DLD1 (cell line): ENCODE results near the gene GPS2.
"Not testable (repeated sequence)": the region's sequence is repeated elsewhere in the genome, so short reads cannot be mapped to it uniquely, and the experiment has no call there.

Source experiments
- in situ Hi-C: cut with HindIII; loops from 2 replicates; pipeline ENCODE4 v1.10.0; 2017; ENCODE audit warnings: low sequenced_read_pairs

Gene GPS2

DNA sequence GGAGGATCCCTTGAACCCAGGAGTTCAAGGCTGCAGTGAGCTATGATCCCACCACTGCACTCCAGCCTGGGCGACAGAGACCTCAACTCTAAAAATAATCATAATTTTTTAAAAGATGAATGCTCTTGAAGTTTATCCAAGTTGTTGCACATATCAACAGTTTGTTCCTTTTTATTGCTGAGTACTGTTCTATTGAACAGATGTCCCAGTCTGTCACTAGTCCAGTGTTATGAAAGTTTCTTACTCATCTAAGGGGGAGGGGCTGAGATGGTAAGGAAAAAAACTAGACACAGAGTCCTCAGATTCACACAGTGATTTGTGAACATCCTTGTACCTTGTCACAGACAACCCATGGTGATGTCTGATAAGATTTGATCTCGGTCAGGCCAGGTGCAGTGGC is 25.0 kb upstream of the GPS2 start:
- in situ Hi-C loops, result no loop called here

DNA sequence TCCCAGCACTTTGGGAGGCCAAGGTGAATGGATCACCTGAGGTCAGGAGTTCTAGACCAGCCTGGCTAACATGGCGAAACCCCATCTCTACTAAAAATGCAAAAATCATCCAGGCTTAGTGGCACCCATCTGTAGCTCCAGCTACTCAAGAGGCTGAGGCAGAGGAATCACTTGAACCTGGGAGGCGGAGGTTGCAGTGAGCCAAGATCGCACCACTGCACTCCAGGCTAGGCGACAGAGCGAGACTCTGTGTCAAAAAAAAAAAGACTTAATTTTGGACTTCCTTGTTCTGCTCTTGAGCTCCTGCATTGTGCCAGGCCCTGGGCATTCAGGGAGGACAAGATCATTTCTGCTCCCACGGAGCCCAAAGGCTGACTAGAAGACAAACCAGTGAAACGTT is 22.4 kb upstream of the GPS2 start:
- in situ Hi-C loops, result not testable (repeated sequence)

DNA sequence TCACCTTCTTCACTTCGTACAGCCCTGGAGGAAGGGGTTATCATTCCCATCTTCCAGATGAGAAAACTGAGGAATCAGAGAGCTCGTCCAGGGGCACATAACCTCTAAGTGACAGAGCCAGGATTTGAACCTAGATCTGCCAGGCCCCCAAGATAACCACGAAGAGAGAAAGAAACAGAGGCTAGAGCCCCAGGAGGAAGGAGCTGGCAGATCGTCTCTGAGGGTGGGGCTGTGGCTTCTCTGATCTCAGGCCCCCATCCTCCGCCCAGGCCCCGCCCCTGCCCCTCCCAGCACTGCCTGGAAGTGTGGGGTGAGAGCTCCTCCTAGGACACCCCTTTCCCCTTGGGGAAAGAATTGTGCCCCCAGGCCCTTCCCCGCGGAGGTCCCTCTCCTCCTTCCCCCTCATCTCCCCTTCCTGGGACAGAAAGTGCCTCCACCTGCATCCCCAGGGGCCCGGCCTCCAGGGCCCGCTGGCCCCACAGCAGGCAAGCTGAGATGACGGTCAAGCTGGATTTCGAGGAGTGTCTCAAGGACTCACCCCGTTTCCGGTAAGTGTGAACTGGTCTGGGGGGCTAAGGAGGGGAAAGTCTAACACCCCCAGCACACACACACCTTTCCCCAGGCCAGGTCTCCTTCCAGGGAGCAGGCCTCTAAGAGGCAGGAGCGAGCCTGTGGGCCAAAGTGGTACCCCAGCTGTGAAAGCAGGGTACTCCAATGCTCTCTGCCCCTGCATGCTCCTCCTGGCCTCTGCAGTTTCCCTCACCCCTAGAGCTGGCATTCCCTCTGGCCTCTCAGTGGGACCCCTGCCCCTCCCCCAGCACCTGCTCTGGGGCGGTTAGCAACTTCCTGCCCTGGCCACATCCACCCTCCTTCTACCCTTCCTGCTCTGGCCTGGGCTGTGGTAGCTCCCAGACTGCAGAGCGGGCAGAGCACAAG is 21.3 kb upstream of the GPS2 start, which contains the start of gene ACAP1:
Gene ACAP1 (plus strand): TSS at position 290 of the 936 bp plus-strand sequence. CDS start 206 bp downstream, at position 496.
- in situ Hi-C loops, result no loop called here

DNA sequence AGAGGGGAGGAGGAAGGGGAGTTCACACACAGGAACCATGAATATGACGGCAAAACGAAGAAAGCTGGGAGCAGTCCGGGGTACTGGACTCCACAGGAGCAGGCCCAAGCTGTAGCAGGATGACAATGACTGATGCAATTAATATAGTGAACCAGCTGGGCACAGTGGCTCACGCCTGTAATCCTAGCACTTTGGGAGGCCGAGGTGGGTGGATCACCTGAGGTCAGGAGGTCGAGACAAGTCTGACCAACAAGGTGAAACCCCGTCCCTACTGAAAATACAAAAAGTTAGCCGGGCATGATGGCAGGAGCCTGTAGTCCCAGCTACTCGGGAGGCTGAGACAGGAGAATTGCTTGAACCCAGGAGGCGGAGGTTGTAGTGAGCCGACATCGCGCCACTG is 20.6 kb upstream of the GPS2 start:
- in situ Hi-C loops, result not testable (repeated sequence)

DNA sequence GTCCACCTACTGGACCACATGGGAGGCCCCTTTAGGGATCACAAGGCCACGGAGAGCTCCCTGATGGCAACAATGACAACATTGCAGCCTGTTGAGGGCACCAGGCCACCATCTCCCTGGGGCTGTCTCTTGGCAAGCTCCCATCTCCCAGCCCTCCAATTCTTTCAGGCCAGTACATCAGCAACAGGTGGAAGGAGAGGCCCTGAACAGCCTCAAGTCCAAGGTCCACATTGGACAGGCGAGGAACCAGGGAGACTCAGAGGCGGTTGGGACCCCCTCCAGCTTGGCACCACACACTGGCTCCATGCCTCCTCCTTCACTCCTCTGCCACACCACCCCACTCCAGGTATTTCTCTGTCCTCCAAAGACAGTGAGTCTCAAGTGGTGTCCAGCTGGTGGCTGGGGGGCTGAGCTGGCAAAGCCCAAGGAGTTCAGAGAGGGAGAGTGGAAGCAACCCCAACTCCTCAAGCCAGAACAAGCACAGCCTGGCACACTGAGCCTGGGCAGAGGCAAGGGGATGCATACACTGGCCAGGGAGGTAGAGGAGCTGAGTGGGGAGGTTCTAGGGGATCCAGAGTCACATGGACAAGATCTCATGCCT is 19.9 kb upstream of the GPS2 start:
- in situ Hi-C loops, result no loop called here

- in situ Hi-C loops, result not testable (repeated sequence)
Observed at GRCh38 chr17:7332600-7333069, 17.5 kb upstream of the GPS2 start.

- in situ Hi-C loops, result no loop called here
Observed at GRCh38 chr17:7332111-7332510, 17.0 kb upstream of the GPS2 start.

DNA sequence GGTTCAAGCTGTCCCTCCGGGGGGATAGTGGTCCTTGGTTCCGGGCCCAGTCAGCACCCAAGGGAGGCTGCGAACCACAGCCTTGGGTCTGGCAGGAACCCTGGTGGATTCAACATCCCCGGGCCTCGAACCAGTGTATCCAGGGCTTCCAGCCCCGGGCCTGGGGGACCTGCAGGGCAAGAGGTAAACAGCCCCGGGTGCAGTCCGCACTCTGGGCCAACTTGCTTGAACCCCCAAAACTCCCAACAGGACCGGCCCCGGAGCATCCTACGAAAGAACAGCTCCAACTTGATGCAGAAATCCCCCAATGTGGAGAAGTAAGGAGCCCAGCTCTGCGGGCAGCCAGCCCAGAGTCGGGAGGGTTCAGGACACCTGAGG is 15.5 kb upstream of the GPS2 start:
- in situ Hi-C loops, result no loop called here

- in situ Hi-C loops, result no loop called here
Observed at GRCh38 chr17:7329997-7330637, 15.0 kb upstream of the GPS2 start.

DNA sequence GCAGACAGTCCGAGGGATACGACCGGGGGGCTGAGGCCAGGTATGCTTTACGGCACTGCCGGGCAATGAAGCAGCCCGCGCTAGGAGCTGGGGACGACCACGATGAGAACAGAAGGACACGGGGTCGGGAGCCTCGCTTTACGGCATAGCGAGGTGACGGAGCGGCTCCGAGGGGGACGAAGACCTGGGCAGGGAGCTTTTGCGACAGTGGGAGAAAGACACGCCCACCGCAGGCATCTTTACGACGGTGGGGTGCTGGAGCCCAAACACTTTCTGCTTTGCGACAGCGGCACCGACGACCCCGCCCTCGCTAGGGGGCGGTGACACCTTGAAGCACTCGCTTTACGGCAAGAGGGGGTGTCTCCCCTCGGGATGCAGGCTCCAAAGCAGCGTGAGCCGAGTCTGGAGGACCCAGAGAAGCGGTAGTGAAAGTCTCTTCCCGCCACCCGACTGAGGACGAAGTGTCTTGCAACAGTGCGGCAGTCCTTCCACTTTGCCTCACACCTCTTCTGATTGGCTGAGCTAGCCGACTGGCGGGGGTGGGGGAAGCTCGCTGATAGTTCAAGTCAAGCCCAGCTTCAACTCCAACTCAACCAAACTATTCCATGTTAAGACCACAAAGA is 14.3 kb upstream of the GPS2 start:
- in situ Hi-C loops, result no loop called here

GRCh38 chr17:7328840-7329373 is 13.7 kb upstream of the GPS2 start, which contains the start of gene NEURL4:
TSS of gene NEURL4 (minus strand) at chr17:7329335. CDS start at chr17:7329312, 23 bp downstream.
- in situ Hi-C loops, result no loop called here

DNA sequence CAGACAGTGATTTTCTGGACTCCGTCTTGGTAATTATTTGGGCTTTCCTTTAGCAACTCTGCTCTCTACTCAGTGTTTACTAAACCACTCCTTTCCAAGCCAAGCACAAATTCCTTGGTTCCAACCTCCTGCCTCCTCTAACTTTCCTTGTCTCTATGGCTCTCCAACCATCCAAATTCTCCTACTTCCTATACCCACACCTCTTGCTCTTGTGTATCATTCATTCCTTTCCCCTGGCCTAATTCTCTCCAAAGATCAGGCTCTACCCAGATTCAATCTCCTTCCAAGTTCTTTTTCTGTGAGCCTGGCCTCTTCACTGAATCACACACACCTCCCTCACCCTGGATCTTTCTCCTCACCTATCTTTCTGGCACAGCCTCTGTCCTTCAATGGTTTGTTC is 12.8 kb upstream of the GPS2 start:
- in situ Hi-C loops, result no loop called here

- in situ Hi-C loops, result no loop called here
Observed at GRCh38 chr17:7327501-7327900, 12.3 kb upstream of the GPS2 start.

DNA sequence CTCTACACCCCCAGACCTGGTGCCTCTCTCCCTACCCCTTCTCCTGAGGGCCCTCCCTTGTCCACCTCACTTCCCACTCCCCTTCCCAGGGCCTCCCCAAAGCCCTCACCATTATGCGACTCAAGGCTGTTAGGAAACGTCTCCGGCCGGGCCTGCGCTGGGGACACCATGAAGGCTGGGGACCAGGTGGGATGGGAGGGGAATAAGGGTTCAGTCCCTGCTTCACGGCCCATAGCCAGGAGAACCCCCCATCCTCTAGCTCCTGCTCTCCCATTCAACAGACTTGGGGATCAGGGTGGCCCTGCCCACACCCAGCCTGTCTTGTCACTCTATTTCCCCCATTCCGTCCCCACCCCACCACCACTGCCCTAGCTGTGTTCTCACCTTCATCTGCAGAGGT is 11.9 kb upstream of the GPS2 start:
- in situ Hi-C loops, result no loop called here

GRCh38 chr17:7326186-7326585 is 11.0 kb upstream of the GPS2 start:
- in situ Hi-C loops, result no loop called here

DNA sequence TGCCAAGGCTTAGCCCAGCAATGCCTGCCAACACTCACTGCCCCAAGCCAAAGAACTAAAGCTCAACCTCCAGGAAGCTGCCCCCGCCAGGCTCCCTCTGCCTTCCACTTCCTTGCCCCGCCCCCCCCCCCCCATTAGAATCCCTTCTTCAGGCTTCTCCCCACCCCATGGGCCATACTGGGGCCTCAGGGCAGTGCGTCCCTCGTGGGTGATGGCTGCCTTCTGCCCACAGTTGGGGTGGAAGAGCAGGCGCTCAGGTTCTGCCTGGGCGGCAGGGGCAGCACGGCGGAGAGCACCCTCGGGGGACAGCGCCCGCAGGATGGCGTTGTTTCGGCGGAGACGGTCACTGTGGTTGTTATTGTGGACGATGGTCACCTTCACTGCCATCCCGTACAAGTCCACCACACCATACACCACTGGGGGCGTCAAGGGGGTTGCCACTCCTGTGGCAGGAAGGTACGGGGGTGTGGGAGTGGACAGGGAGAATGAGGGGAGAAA is 9.9 kb upstream of the GPS2 start:
- in situ Hi-C loops, result no loop called here

DNA sequence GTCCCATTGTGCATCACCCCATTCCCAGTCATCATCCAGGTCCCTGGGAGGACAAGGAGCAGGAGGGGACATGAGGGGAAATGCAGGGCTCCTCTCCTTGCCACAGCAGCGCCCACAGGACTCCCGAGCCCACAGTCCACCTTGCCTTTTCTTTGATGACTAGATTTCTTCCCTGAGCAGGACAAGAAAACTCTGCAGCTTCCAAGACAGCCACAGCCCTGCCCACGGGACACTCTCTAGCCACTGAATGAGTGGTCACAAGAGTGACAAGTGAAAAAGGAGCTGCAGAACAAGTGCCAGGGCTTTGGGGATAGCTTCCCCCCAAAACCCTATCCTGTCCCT is 9.2 kb upstream of the GPS2 start:
- in situ Hi-C loops, result no loop called here

- in situ Hi-C loops, result no loop called here
Observed at GRCh38 chr17:7323731-7324437, 8.7 kb upstream of the GPS2 start.

DNA sequence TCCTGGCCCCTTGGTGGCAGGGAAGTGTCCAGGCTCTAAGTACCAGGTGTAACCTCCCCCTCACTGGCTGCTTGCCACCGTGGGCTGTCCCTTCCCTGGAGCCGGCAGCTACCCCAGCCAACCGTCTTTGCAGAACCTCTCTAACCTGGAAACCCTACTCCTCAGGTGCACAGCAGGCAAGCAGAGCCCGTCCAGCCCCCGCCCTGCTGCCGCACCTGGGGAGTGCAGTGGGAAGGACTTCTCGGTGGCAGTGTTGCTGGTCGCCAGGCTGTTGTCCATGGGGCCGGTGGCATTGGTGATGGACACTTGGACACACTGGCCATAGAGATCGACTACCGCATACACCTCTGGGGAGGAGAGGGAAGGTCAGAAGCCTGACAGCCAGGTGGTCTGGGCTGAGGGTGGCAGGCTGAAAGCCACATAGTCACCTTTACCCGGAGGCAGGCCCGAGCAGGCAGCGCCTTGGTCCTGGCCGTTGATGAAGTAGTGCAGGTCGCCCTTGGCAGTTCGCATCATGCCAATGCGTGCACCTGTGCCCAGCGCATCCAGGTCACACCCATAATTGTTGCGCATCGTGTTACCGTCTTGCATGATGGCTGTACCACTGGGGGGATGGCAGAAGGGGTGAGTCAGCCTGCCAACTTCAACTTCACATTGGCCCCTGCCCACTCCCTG is 7.5 kb upstream of the GPS2 start:
- in situ Hi-C loops, result no loop called here

DNA sequence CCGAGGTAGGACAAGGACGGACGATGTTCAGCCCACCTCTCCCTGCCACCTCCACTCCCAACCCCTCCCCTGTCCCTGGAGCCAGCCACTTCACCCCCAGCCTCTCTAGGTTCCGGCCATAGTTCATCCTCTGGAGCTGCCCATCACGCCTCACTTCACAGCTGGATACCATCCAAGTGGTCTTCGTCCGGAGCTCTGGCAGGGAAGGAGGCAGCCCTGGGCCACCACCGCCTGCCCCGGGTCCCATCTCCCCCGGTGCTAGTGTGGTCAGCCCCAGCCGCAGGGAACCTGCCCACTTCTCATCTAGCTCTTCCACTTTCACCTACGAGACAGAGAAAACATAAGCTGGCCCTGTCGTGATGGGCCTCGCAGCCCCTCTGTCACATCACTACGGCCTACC is 6.3 kb upstream of the GPS2 start:
- in situ Hi-C loops, result no loop called here
